H1 (cell line): ENCODE measurements around the gene MRC2. TPM values are rescaled to one million over a fixed set of nuclear protein-coding genes. Genes with fewer than 3 reads are reported as not detected.

Source experiments
- CHD7 ChIP-seq: fragments of 300-600 bp; sonication (generic); IDR thresholded peaks from 2 replicates; pipeline ENCODE4 v1.7.1; 2012; ENCODE audit warnings: low read length, moderate library complexity, mild to moderate bottlenecking, inconsistent platforms; ENCODE audit not compliant: insufficient replicate concordance
- HDAC6 ChIP-seq: IDR thresholded peaks from one replicate; pipeline ENCODE4 v1.7.1; 2012; ENCODE audit warnings: low read depth, mild to moderate bottlenecking, inconsistent platforms, low read length, moderate library complexity
- NANOG ChIP-seq: IDR thresholded peaks from 2 replicates; pipeline ENCODE4 v1.6.1; 2011; ENCODE audit warnings: low read length, low read depth, mild to moderate bottlenecking, inconsistent platforms; ENCODE audit not compliant: insufficient read depth, poor library complexity, severe bottlenecking
- SRF ChIP-seq: IDR thresholded peaks from 2 replicates; pipeline ENCODE4 v1.6.1; 2011; ENCODE audit warnings: mild to moderate bottlenecking, low read depth, low read length, moderate library complexity
- polyA plus RNA-seq, 7 experiments: library from polyadenylated mRNA; depleted of rRNA in 3 of 7; stranded (reverse) in 5 of 7; unstranded in 2 of 7; fragments of >200 nt in 5 of 7; fragments of 200-250 nt in 2 of 7; gene quantifications; 1 replicate in 5 of 7; 2 replicates in 1 of 7; 4 replicates in 1 of 7; pipeline versions ENCODE4 v1.2.1 to v1.2.3, GENCODE V29; 2011 to 2013; ENCODE audit warnings: missing spikeins in 2 of 7, mixed read lengths in 2 of 7
- total RNA-seq: library from RNA; stranded (reverse); fragmentation: NEBNext Ultra II Directional; extraction: Animal tissue kit (Norgen Biotek cat#: 25700); gene quantifications from 2 replicates; pipeline ENCODE4 v1.2.1, GENCODE V29; 2021

Gene MRC2
- total and polyA plus RNA-seq, 2 of the 8 experiments (the other 6 are each of a cell fraction or from before 2014, with no cell fraction given) = 7.0 to 24.2 TPM

- no peak for TF ChIP-seq CHD7
- TF ChIP-seq HDAC6 = no peak
- TF ChIP-seq SRF = no peak
- TF ChIP-seq NANOG = no peak
Measured at GRCh38 chr17:62591333-62591732, 36.1 kb upstream of the MRC2 start (continued).
